ENCODE results near the gene TPPP2. TPM values are rescaled to one million over a fixed set of nuclear protein-coding genes. Genes with fewer than 3 reads are reported as not detected.

TPPP2 gene
- total and polyA plus RNA-seq, 3 experiments from 2014 or later = not detected

DNA sequence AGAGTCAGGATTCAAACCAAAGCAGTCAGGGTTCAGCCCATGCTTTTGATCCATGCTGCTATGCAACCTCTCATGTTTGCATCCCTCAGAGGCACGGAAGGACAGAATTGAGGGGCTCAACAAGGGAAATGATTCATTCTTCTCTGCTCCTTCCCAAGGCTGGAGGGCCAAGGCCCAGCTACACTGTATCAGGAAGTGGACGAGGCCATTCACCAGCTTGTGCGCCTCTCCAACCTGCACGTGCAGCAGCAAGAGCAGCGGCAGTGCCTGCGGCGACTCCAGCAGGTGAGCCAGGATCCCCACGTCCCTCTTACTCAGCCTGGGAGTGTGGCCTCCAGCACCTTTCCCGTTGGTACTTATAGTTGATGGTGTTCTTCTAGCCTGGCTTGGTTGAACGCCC, 48.7 kb downstream of the TPPP2 start:
- H3K36me3 Mint-ChIP-seq = no peaks in the 10 kb centered on the region
- H3K4me3 Mint-ChIP-seq = no peak overlapping the region
- peaks cover 6 to 9% of the 10 kb centered on the region in 2 donors for H3K27me3 Mint-ChIP-seq
- H3K27ac Mint-ChIP-seq = no peak overlapping the region
- ChIA-PET CTCF (interaction anchor here (1.0 to 2.1 kb wide), 4 partner anchors 9 to 25 kb away, joined by 3 to 7 read pairs (median 6); no protein-coding TSS in a partner anchor), POLR2A (no interaction called here)
- no peaks in the 10 kb centered on the region for H3K4me1 Mint-ChIP-seq
- Histone ChIP-seq H3K27me3 (ENCODE audit: insufficient read depth, low read length, poor library complexity, severe bottlenecking) (peaks cover under 1% of the 10 kb centered on the region), H3K36me3 (ENCODE audit: insufficient read depth, low read length) (no peaks in the 10 kb centered on the region), H3K9me3 (ENCODE audit: low read length) (no peaks in the 10 kb centered on the region), H3K27ac (ENCODE audit: low read depth, low read length) (no peak overlapping the region), H3K4me3 (ENCODE audit: low read length) (no peak overlapping the region), H3K4me1 (ENCODE audit: insufficient read depth, low read length) (no peaks in the 10 kb centered on the region)
- no peak for DNase-seq
- no peaks in the 10 kb centered on the region for H3K9me3 Mint-ChIP-seq

DNA sequence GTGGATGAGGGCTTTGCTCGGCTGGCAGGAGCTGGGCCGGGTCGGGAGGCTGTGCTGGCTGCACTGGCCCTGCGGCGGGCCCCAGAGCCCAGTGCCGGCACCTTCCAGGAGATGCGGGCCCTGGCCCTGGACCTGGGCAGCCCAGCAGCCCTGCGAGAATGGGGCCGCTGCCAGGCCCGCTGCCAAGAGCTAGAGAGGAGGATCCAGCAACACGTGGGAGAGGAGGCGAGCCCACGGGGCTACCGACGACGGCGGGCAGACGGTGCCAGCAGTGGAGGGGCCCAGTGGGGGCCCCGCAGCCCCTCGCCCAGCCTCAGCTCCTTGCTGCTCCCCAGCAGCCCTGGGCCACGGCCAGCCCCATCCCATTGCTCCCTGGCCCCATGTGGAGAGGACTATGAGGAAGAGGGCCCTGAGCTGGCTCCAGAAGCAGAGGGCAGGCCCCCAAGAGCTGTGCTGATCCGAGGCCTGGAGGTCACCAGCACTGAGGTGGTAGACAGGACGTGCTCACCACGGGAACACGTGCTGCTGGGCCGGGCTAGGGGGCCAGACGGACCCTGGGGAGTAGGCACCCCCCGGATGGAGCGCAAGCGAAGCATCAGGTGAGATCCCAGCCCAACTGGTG, 51.6 kb downstream of the TPPP2 start:
- Histone ChIP-seq H3K36me3 (ENCODE audit: insufficient read depth, low read length) (no peaks in the 10 kb centered on the region), H3K4me1 (ENCODE audit: insufficient read depth, low read length) (peaks cover under 1% of the 10 kb centered on the region), H3K4me3 (ENCODE audit: low read length) (no peak overlapping the region), H3K27me3 (ENCODE audit: insufficient read depth, low read length, poor library complexity, severe bottlenecking) (no peaks in the 10 kb centered on the region), H3K27ac (ENCODE audit: low read depth, low read length) (no peak overlapping the region), H3K9me3 (ENCODE audit: low read length) (no peaks in the 10 kb centered on the region)
- POLR2A ChIA-PET = no interaction called here
- Mint-ChIP-seq H3K27me3 (peaks cover 3 to 8% of the 10 kb centered on the region in 2 donors), H3K27ac (no peak overlapping the region), H3K4me3 (no peak overlapping the region), H3K4me1 (peaks cover 3 to 8% (median 4%) of the 10 kb centered on the region in 3 donors), H3K36me3 (no peaks in the 10 kb centered on the region), H3K9me3 (no peaks in the 10 kb centered on the region)
- CTCF ChIA-PET = interaction anchor here (1.5 to 3.7 kb wide), 3 partner anchors 11 to 67 kb away, joined by 6 to 15 read pairs (median 8); no protein-coding TSS in a partner anchor
- no peak for DNase-seq

Other genes with a start within 250 kb of the TPPP2 start
- gene RNASE6, start 248.9 kb upstream of the TPPP2 start, total RNA-seq = under 1 TPM; 0.74 to 0.95 TPM
- gene RNASE6, start 248.9 kb upstream of the TPPP2 start, polyA plus RNA-seq = 9.8 TPM
- gene RNASE1, start 227.4 kb upstream of the TPPP2 start, total RNA-seq = 1 to 10 TPM; 3.5 to 4.3 TPM
- gene RNASE1, start 227.4 kb upstream of the TPPP2 start, polyA plus RNA-seq = not detected
- gene RNASE3, start 138.8 kb upstream of the TPPP2 start, total RNA-seq = not detected
- gene RNASE3, start 138.8 kb upstream of the TPPP2 start, polyA plus RNA-seq = not detected
- gene RNASE2, start 74.7 kb upstream of the TPPP2 start, total RNA-seq = not detected
- not detected for gene RNASE2, start 74.7 kb upstream of the TPPP2 start, polyA plus RNA-seq
- 100 to 1,000 TPM; 102 to 107 TPM for gene METTL17, start 40.2 kb upstream of the TPPP2 start, total RNA-seq
- 43.9 TPM for gene METTL17, start 40.2 kb upstream of the TPPP2 start, polyA plus RNA-seq
- under 1 TPM in 1 of 2 experiments, not detected in 1; 0.16 TPM for gene SLC39A2, start 30.9 kb upstream of the TPPP2 start, total RNA-seq
- gene SLC39A2, start 30.9 kb upstream of the TPPP2 start, polyA plus RNA-seq = not detected
- gene NDRG2, start 5.2 kb upstream of the TPPP2 start, total RNA-seq = 1 to 10 TPM; 4.8 to 5.0 TPM
- 19.9 TPM for gene NDRG2, start 5.2 kb upstream of the TPPP2 start, polyA plus RNA-seq
- not detected for gene RNASE13, start 4.6 kb downstream of the TPPP2 start, total RNA-seq
- gene RNASE13, start 4.6 kb downstream of the TPPP2 start, polyA plus RNA-seq = not detected
- gene RNASE7, start 12.1 kb downstream of the TPPP2 start, total RNA-seq = not detected
- gene RNASE7, start 12.1 kb downstream of the TPPP2 start, polyA plus RNA-seq = not detected
- not detected for gene RNASE8, start 27.6 kb downstream of the TPPP2 start, total RNA-seq
- not detected for gene RNASE8, start 27.6 kb downstream of the TPPP2 start, polyA plus RNA-seq
- gene ARHGEF40, start 40.1 kb downstream of the TPPP2 start, total RNA-seq = under 1 TPM; 0.16 to 0.39 TPM
- gene ARHGEF40, start 40.1 kb downstream of the TPPP2 start, polyA plus RNA-seq = 0.40 TPM
- gene ZNF219, start 68.4 kb downstream of the TPPP2 start, total RNA-seq = 1 to 10 TPM; 7.0 to 8.2 TPM
- 1.3 TPM for gene ZNF219, start 68.4 kb downstream of the TPPP2 start, polyA plus RNA-seq
- gene TMEM253, start 70.8 kb downstream of the TPPP2 start, total RNA-seq = not detected
- gene TMEM253, start 70.8 kb downstream of the TPPP2 start, polyA plus RNA-seq = not detected
- not detected for gene OR5AU1, start 125.8 kb downstream of the TPPP2 start, total RNA-seq
- gene OR5AU1, start 125.8 kb downstream of the TPPP2 start, polyA plus RNA-seq = not detected
- gene HNRNPC, start 239.2 kb downstream of the TPPP2 start, total RNA-seq = 1,000 to 10,000 TPM; 1,158 to 1,180 TPM
- 700 TPM for gene HNRNPC, start 239.2 kb downstream of the TPPP2 start, polyA plus RNA-seq
- gene RPGRIP1, start 249.9 kb downstream of the TPPP2 start, total RNA-seq = not detected
- gene RPGRIP1, start 249.9 kb downstream of the TPPP2 start, polyA plus RNA-seq = not detected